HEK293 (cell line): ENCODE data around the gene RARS1.

Experiments used
- CTCF ChIP-seq: fragments of 450-650 bp; formaldehyde crosslinking; IDR thresholded peaks from 2 replicates; pipeline ENCODE4 v1.5.1; 2016; ENCODE audit warnings: missing biosample characterization, missing genetic modification characterization
- ELK4 ChIP-seq: IDR thresholded peaks from 2 replicates; pipeline ENCODE4 v1.6.1; 2011; ENCODE audit warnings: mild to moderate bottlenecking, low read depth, low read length, borderline replicate concordance
- HOXA7 ChIP-seq: sonication (generic); formaldehyde crosslinking; IDR thresholded peaks from 2 replicates; pipeline ENCODE4 v1.8.1; 2022; ENCODE audit warnings: missing genetic modification reagents, borderline replicate concordance
- TCF7L2 ChIP-seq: IDR thresholded peaks from 2 replicates; pipeline ENCODE4 v1.6.1; 2011; ENCODE audit warnings: low read depth, mild to moderate bottlenecking, inconsistent platforms, low read length, moderate library complexity, borderline replicate concordance
- TSHZ1 ChIP-seq: fragments of 450-650 bp; formaldehyde crosslinking; IDR thresholded peaks from 2 replicates; pipeline ENCODE4 v1.5.1; 2016; ENCODE audit warnings: missing biosample characterization, missing genetic modification characterization, borderline replicate concordance
- ZBTB1 ChIP-seq: fragments of 450-650 bp; formaldehyde crosslinking; IDR thresholded peaks from 2 replicates; pipeline ENCODE4 v1.5.1; 2016; ENCODE audit warnings: missing biosample characterization, missing genetic modification characterization
- ZFP37 ChIP-seq: fragments of 450-650 bp; formaldehyde crosslinking; IDR thresholded peaks from 2 replicates; pipeline ENCODE4 v1.5.1; 2016; ENCODE audit warnings: missing biosample characterization, missing genetic modification characterization
- ZNF121 ChIP-seq: fragments of 450-650 bp; formaldehyde crosslinking; IDR thresholded peaks from 2 replicates; pipeline ENCODE4 v1.5.1; 2016; ENCODE audit warnings: missing biosample characterization, missing genetic modification characterization
- ZNF169 ChIP-seq: fragments of 450-650 bp; formaldehyde crosslinking; IDR thresholded peaks from 2 replicates; pipeline ENCODE4 v1.5.1; 2016; ENCODE audit warnings: missing biosample characterization, missing genetic modification characterization
- ZNF214 ChIP-seq: fragments of 450-650 bp; formaldehyde crosslinking; IDR thresholded peaks from 2 replicates; pipeline ENCODE4 v1.5.1; 2017; ENCODE audit warnings: missing biosample characterization, mild to moderate bottlenecking, missing genetic modification characterization, borderline replicate concordance
- ZNF623 ChIP-seq: fragments of 450-650 bp; formaldehyde crosslinking; IDR thresholded peaks from 2 replicates; pipeline ENCODE4 v1.5.1; 2016; ENCODE audit warnings: missing biosample characterization, missing genetic modification characterization
- ZNF645 ChIP-seq: fragments of 450-650 bp; formaldehyde crosslinking; IDR thresholded peaks from 2 replicates; pipeline ENCODE4; 2016; ENCODE audit warnings: missing biosample characterization, missing genetic modification characterization
- ZNF843 ChIP-seq: fragments of 450-650 bp; formaldehyde crosslinking; IDR thresholded peaks from 2 replicates; pipeline ENCODE4 v1.5.1; 2016; ENCODE audit warnings: missing biosample characterization, missing genetic modification characterization

- TF ChIP-seq ZNF645 (no peak), CTCF (tag by site-specific recombination) (no peak), ZFP37 (tag by site-specific recombination) (no peak), TCF7L2 (no peak), ZNF843 (tag by site-specific recombination) (no peak), ZNF121 (tag by site-specific recombination) (no peak), TSHZ1 (tag by site-specific recombination) (no peak), ZBTB1 (tag by site-specific recombination) (no peak), ZNF214 (tag by site-specific recombination) (no peak), ZNF169 (tag by site-specific recombination) (no peak), ZNF623 (no peak), HOXA7 (CRISPR knock-in tag) (no peak), ELK4 (no peak)
Measured at GRCh38 chr5:168464214-168464613, 22.1 kb upstream of the RARS1 start.
